HCT116 (cell line): Measurements from ENCODE around the gene PRKAG2. TPM values are rescaled to one million over a fixed set of nuclear protein-coding genes. Genes with fewer than 3 reads are reported as not detected.

Source experiments
- ATAC-seq: fragments of 200-7000 bp; cut with Tn5 transposase; 2 replicates; pipeline ENCODE4 v1.9.1; 2020; ENCODE audit warnings: mild to moderate bottlenecking, moderate library complexity
- BruUV-seq: library from RNA; stranded (reverse); fragments of 400-500 nt; replicated peaks from 2 replicates; lab custom pipeline; 2021; lab: Mats Ljungman, UMichigan
- CTCF ChIA-PET: fragments of 300-600 bp; sonication (Branson Sonifier 250); formaldehyde crosslinking; loops from one replicate; lab custom pipeline; 2021; ENCODE audit warnings: antibody characterized with exemption; lab: Charles Lee
- POLR2A ChIA-PET: fragments of 300-600, 350-600 bp; sonication (Branson Sonifier 250); formaldehyde crosslinking; loops from one replicate; lab custom pipeline; 2021; ENCODE audit warnings: antibody characterized with exemption; lab: Charles Lee
- RAD21 ChIA-PET, 2 experiments: fragments of 300-600 bp; sonication (Branson Sonifier 250); formaldehyde crosslinking; loops; one replicate each; lab custom pipeline; 2023; ENCODE audit warnings: low total read pairs in 2 of 2; ENCODE audit not compliant: uncharacterized antibody in 2 of 2, unreplicated experiment in 2 of 2, low non-redundant PET in 1 of 2; lab: Charles Lee
- DNase-seq: peaks from one replicate; pipeline ENCODE4 v3.0.0-alpha.2; 2010; ENCODE audit warnings: low read depth, low spot score
- H2AFZ ChIP-seq: fragments of 200-600 bp; shearing (Covaris generic), sonication (generic); 2 replicates; pipeline ENCODE4 v1.6.1; 2017; ENCODE audit warnings: low read depth, mixed run types, mixed read lengths, antibody characterized with exemption, low read length; ENCODE audit not compliant: poor library complexity, severe bottlenecking
- H3K27ac ChIP-seq: 2 replicates; pipeline ENCODE4 v1.5.1; 2012; ENCODE audit warnings: low read depth, low read length
- H3K27me3 ChIP-seq: fragments of 200-600 bp; sonication (generic); 2 replicates; pipeline ENCODE4 v1.6.1; 2016; ENCODE audit warnings: mixed run types, low read length, mixed read lengths; ENCODE audit not compliant: insufficient read depth
- H3K36me3 ChIP-seq, 2 experiments: fragments of 200-500 bp in 1 of 2; fragments of 200-600 bp in 1 of 2; sonication (Bioruptor generic) in 1 of 2; sonication (generic) in 1 of 2; 2 replicates each; pipeline versions ENCODE4 v1.5.1 to v1.6.1; 2014 to 2016; ENCODE audit warnings: low read length in 2 of 2, inconsistent platforms in 1 of 2, mixed read lengths in 1 of 2, mixed run types in 1 of 2; ENCODE audit not compliant: insufficient read depth in 2 of 2, control insufficient read depth in 1 of 2
- H3K4me1 ChIP-seq, 2 experiments: fragments of 200-600 bp in 1 of 2; sonication (generic) in 1 of 2; 2 replicates each; pipeline versions ENCODE4 v1.5.1 to v1.6.1; 2012 to 2017; ENCODE audit warnings: low read length in 2 of 2, inconsistent platforms in 1 of 2, mild to moderate bottlenecking in 1 of 2, mixed read lengths in 1 of 2, mixed run types in 1 of 2, moderate library complexity in 1 of 2; ENCODE audit not compliant: insufficient read depth in 2 of 2, control insufficient read depth in 1 of 2
- H3K4me2 ChIP-seq: fragments of 200-600 bp; sonication (generic); 2 replicates; pipeline ENCODE4 v1.6.1; 2017; ENCODE audit warnings: mixed run types, low read length, mixed read lengths
- H3K4me3 ChIP-seq, 2 experiments: fragments of 200-600 bp in 1 of 2; sonication (generic) in 1 of 2; replicated peaks in 1 of 2; 2 replicates each; pipeline ENCODE4 v1.5.1; 2011 to 2016; ENCODE audit warnings: low read length in 2 of 2, control low read depth in 1 of 2, low read depth in 1 of 2, mild to moderate bottlenecking in 1 of 2, mixed read lengths in 1 of 2, mixed run types in 1 of 2
- H3K79me2 ChIP-seq: fragments of 200-600 bp; sonication (generic); 2 replicates; pipeline ENCODE4 v1.6.1; 2017; ENCODE audit warnings: mild to moderate bottlenecking, mixed run types, low read length, moderate library complexity, mixed read lengths; ENCODE audit not compliant: insufficient read depth
- H3K9ac ChIP-seq: fragments of 200-600 bp; sonication (generic); 2 replicates; pipeline ENCODE4 v1.6.1; 2016; ENCODE audit warnings: low read length, mixed read lengths
- H3K9me2 ChIP-seq: fragments of 200-600 bp; sonication (generic), shearing (Covaris generic); 2 replicates; pipeline ENCODE4 v1.6.1; 2017; ENCODE audit warnings: mixed run types, mild to moderate bottlenecking, moderate library complexity; ENCODE audit not compliant: insufficient read depth
- H3K9me3 ChIP-seq, 2 experiments: fragments of 200-500 bp in 1 of 2; fragments of 200-600 bp in 1 of 2; sonication (Bioruptor generic) in 1 of 2; sonication (generic) in 1 of 2; 2 replicates each; pipeline ENCODE4 v1.6.1; 2014 to 2017; ENCODE audit warnings: low read length in 2 of 2, mixed read lengths in 2 of 2, inconsistent platforms in 1 of 2, low read depth in 1 of 2, mild to moderate bottlenecking in 1 of 2, mixed run types in 1 of 2, moderate library complexity in 1 of 2; ENCODE audit not compliant: control insufficient read depth in 1 of 2, insufficient read depth in 1 of 2
- H4K20me1 ChIP-seq: fragments of 200-600 bp; sonication (generic), shearing (Covaris generic); 2 replicates; pipeline ENCODE4 v1.6.1; 2017; ENCODE audit warnings: mixed run types, mild to moderate bottlenecking, moderate library complexity; ENCODE audit not compliant: insufficient read depth
- ATF3 ChIP-seq: IDR thresholded peaks from 2 replicates; pipeline ENCODE4 v1.6.1; 2012
- EZH2phosphoT487 ChIP-seq: fragments of 200-600 bp; IDR thresholded peaks from 2 replicates; pipeline ENCODE4 v1.6.1; 2018; ENCODE audit warnings: antibody characterized with exemption, borderline replicate concordance
- POLR2AphosphoS5 ChIP-seq: IDR thresholded peaks from 2 replicates; pipeline ENCODE4 v1.6.1; 2011; ENCODE audit warnings: mild to moderate bottlenecking, low read depth, low read length, moderate library complexity
- RAD21 ChIP-seq: IDR thresholded peaks from 2 replicates; pipeline ENCODE4 v1.6.1; 2012; ENCODE audit warnings: low read depth, mild to moderate bottlenecking
- REST ChIP-seq: IDR thresholded peaks from 2 replicates; pipeline ENCODE4 v1.6.1; 2012; ENCODE audit warnings: low read depth
- SP1 ChIP-seq: IDR thresholded peaks from 2 replicates; pipeline ENCODE4 v1.6.1; 2012; ENCODE audit warnings: low read depth
- SRF ChIP-seq: IDR thresholded peaks from 2 replicates; pipeline ENCODE4 v1.6.1; 2012; ENCODE audit warnings: low read depth
- intact Hi-C: fragments of 100-400 bp; cut with micrococcal nuclease; formaldehyde crosslinking; loops from 2 replicates; pipeline ENCODE4 v1.10.0; 2022
- total RNA-seq: library from RNA; stranded (reverse); gene quantifications from one replicate; pipeline ENCODE4 v1.2.1, GENCODE V29; 2021; ENCODE audit not compliant: unreplicated experiment
- TF ChIP-seq, protein P1 (sequence below): IDR thresholded peaks from 2 replicates; pipeline ENCODE4 v1.6.1; 2011; ENCODE audit warnings: mild to moderate bottlenecking, low read length, moderate library complexity; ENCODE audit not compliant: insufficient replicate concordance; ENCODE audit errors: extremely low read depth
- TF ChIP-seq, protein P2 (sequence below), 3 experiments: fragments of 200-600 bp in 1 of 3; sonication (generic) in 1 of 3; IDR thresholded peaks in 2 of 3; conservative IDR thresholded peaks in 1 of 3; 2 replicates each; pipeline ENCODE4 v1.5.1; 2012 to 2017; ENCODE audit warnings: low read depth in 2 of 3, low read length in 2 of 3, antibody characterized with exemption in 1 of 3, borderline replicate concordance in 1 of 3, control low read depth in 1 of 3, mild to moderate bottlenecking in 1 of 3, mixed read lengths in 1 of 3, mixed run types in 1 of 3, moderate library complexity in 1 of 3; ENCODE audit not compliant: insufficient read depth in 1 of 3

The PRKAG2 gene
- total RNA-seq, 1 experiment from 2014 or later: 23.6 TPM

DNA sequence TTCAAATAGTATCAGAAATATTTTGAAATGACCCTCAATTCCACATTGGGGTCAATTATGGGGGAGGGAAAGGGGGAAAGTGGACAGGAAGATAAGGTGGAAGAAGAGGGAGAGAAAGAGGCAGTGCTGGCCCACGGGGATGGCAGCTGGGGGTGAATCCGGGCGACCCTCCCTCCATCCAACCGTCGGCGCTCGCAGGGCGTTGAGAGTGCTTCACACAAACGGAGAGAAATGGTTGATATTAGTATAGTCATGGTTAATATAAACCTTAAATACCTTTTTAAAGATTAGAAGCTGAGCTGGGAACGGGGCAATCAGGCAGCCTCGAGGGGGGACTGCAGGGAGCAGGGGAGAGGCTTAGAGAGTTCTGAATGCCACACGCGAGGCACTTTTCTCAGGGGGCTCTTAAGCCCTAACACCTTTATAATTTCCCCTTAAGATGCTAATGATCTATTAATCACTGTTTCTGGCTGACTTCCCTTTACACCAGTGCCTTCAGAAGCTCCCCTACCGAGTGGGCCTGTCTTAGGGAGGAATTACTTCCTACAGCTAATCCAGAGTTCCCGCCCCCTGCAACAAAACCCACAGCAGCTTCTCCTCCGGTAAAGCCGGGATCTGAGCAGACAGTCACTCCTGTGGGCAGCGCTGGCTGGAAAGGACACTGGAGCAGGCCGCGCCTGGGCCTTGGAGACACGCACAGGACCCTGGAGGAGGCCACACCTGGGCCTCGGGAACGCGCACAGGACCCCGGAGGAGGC lies 39.5 kb downstream of the PRKAG2 start:
- Histone ChIP-seq H3K27me3 (no peaks in the 10 kb centered on the region), H3K9me3 (no peaks in the 10 kb centered on the region), H3K9me2 (no peaks in the 10 kb centered on the region), H2AFZ (no peak overlapping the region), H3K4me2 (no peak overlapping the region), H3K4me1 (no peaks in the 10 kb centered on the region), H3K4me3 (no peak overlapping the region), H3K9ac (no peak overlapping the region), H3K79me2 (no peaks in the 10 kb centered on the region), H4K20me1 (no peaks in the 10 kb centered on the region), H3K27ac (no peak overlapping the region), H3K36me3 (no peaks in the 10 kb centered on the region)
- TF ChIP-seq REST (no peak), EZH2phosphoT487 (no peak), POLR2AphosphoS5 (no peak)
- ChIA-PET CTCF (no interaction called here), POLR2A (no interaction called here), RAD21 (no interaction called here)
- no peak for ATAC-seq
- no TSS peak for BruUV-seq
- no peak for DNase-seq
- intact Hi-C loops: no loop called here

GRCh38 chr7:151836927-151837205 lies 40.0 kb downstream of the PRKAG2 start:
- Histone ChIP-seq H3K4me3 (no peak overlapping the region), H3K4me2 (no peak overlapping the region), H3K9me2 (no peaks in the 10 kb centered on the region), H3K79me2 (no peaks in the 10 kb centered on the region), H3K27ac (no peak overlapping the region), H3K36me3 (no peaks in the 10 kb centered on the region), H3K4me1 (no peaks in the 10 kb centered on the region), H3K9me3 (no peaks in the 10 kb centered on the region), H3K27me3 (no peaks in the 10 kb centered on the region), H4K20me1 (no peaks in the 10 kb centered on the region), H3K9ac (no peak overlapping the region), H2AFZ (no peak overlapping the region)
- ChIA-PET POLR2A (no interaction called here), CTCF (no interaction called here), RAD21 (no interaction called here)
- ATAC-seq (no peak), DNase-seq (no peak)
- intact Hi-C loops: no loop called here
- no TSS peak for BruUV-seq
- TF ChIP-seq ATF3 (no peak), SP1 (no peak), SRF (no peak), RAD21 (no peak)
- TF ChIP-seq, protein P1, sequence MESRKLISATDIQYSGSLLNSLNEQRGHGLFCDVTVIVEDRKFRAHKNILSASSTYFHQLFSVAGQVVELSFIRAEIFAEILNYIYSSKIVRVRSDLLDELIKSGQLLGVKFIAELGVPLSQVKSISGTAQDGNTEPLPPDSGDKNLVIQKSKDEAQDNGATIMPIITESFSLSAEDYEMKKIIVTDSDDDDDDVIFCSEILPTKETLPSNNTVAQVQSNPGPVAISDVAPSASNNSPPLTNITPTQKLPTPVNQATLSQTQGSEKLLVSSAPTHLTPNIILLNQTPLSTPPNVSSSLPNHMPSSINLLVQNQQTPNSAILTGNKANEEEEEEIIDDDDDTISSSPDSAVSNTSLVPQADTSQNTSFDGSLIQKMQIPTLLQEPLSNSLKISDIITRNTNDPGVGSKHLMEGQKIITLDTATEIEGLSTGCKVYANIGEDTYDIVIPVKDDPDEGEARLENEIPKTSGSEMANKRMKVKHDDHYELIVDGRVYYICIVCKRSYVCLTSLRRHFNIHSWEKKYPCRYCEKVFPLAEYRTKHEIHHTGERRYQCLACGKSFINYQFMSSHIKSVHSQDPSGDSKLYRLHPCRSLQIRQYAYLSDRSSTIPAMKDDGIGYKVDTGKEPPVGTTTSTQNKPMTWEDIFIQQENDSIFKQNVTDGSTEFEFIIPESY: no peak
- TF ChIP-seq, protein P2, sequence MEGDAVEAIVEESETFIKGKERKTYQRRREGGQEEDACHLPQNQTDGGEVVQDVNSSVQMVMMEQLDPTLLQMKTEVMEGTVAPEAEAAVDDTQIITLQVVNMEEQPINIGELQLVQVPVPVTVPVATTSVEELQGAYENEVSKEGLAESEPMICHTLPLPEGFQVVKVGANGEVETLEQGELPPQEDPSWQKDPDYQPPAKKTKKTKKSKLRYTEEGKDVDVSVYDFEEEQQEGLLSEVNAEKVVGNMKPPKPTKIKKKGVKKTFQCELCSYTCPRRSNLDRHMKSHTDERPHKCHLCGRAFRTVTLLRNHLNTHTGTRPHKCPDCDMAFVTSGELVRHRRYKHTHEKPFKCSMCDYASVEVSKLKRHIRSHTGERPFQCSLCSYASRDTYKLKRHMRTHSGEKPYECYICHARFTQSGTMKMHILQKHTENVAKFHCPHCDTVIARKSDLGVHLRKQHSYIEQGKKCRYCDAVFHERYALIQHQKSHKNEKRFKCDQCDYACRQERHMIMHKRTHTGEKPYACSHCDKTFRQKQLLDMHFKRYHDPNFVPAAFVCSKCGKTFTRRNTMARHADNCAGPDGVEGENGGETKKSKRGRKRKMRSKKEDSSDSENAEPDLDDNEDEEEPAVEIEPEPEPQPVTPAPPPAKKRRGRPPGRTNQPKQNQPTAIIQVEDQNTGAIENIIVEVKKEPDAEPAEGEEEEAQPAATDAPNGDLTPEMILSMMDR (IDR thresholded peaks at IDR 0.05 in 2 of 3, conservative IDR thresholded peaks at IDR 0.05 in 1 of 3; ENCODE audit: borderline replicate concordance in 1 of 3, insufficient read depth in 1 of 3, low read depth in 2 of 3, low read length in 2 of 3): no peak
